VCaP (cell line): ENCODE measurements around the gene HLA-DRB1.

ENCODE experiments used
- H3K27ac ChIP-seq: fragments of 450-650 bp; 2 replicates; pipeline ENCODE4 v1.5.1; 2017
- TF ChIP-seq, protein P1 (sequence below): fragments of 450-650 bp; conservative IDR thresholded peaks from 2 replicates; pipeline ENCODE4 v1.5.1; 2017; ENCODE audit warnings: mild to moderate bottlenecking, moderate library complexity

Gene HLA-DRB1

GRCh38 chr6:32568561-32568960 is 21.1 kb downstream of the HLA-DRB1 start:
- TF ChIP-seq, protein P1, sequence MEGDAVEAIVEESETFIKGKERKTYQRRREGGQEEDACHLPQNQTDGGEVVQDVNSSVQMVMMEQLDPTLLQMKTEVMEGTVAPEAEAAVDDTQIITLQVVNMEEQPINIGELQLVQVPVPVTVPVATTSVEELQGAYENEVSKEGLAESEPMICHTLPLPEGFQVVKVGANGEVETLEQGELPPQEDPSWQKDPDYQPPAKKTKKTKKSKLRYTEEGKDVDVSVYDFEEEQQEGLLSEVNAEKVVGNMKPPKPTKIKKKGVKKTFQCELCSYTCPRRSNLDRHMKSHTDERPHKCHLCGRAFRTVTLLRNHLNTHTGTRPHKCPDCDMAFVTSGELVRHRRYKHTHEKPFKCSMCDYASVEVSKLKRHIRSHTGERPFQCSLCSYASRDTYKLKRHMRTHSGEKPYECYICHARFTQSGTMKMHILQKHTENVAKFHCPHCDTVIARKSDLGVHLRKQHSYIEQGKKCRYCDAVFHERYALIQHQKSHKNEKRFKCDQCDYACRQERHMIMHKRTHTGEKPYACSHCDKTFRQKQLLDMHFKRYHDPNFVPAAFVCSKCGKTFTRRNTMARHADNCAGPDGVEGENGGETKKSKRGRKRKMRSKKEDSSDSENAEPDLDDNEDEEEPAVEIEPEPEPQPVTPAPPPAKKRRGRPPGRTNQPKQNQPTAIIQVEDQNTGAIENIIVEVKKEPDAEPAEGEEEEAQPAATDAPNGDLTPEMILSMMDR: no peak
- no peak overlapping the region for H3K27ac ChIP-seq

DNA sequence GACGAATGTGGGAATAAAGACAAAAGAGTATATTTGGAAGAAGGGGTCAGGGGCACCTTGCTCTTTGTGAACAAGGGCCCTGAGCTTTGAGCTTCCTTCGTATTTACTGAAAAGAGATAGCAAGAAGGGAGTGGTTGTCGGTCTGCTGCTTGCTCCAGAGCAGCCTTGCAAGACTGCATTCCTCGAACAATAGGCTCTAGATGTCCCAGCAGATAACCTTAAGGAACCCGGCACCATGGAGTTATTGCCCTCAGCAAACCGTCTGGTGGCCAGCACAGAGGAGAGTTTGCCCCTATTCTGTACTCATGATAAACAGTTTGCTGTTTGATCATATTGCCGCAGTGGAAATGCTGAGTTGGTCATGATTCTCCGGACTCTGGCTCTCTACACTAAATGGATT is 22.7 kb downstream of the HLA-DRB1 start:
- no peak overlapping the region for H3K27ac ChIP-seq
- TF ChIP-seq, protein P1: no peak

- H3K27ac ChIP-seq: no peak overlapping the region
- TF ChIP-seq, protein P1: no peak
Measured at GRCh38 chr6:32565511-32565910, 24.1 kb downstream of the HLA-DRB1 start.

GRCh38 chr6:32562940-32563339 is 26.7 kb downstream of the HLA-DRB1 start:
- TF ChIP-seq, protein P1: no peak
- no peak overlapping the region for H3K27ac ChIP-seq

DNA sequence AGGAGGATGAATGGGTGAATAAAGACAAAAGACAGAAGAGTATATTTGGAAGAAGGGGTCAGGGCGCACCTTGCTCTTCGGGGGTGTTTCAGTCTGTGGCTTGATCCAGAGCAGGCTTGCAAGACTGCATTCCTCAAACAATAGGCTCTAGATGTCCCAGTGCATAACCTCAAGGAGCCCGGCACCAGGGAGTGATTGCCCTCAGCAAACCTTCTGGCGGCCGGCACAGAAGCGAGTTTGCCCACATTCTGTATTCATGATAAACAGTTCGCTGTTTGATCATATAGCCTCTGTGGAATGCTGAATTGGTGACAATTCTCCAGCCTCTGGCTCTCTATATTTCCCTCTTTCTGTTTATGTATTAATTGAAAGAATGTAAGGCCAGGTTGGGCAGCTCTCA is 29.9 kb downstream of the HLA-DRB1 start:
- H3K27ac ChIP-seq: no peak overlapping the region
- TF ChIP-seq, protein P1: no peak

- TF ChIP-seq, protein P1: no peak
- H3K27ac ChIP-seq: no peak overlapping the region
Measured at GRCh38 chr6:32558426-32559057, 31.1 kb downstream of the HLA-DRB1 start.

- TF ChIP-seq, protein P1: no peak
- H3K27ac ChIP-seq: no peak overlapping the region
Measured at GRCh38 chr6:32554116-32554965, 35.3 kb downstream of the HLA-DRB1 start.
